ENCODE data around the gene HMGN4.

The HMGN4 gene

DNA sequence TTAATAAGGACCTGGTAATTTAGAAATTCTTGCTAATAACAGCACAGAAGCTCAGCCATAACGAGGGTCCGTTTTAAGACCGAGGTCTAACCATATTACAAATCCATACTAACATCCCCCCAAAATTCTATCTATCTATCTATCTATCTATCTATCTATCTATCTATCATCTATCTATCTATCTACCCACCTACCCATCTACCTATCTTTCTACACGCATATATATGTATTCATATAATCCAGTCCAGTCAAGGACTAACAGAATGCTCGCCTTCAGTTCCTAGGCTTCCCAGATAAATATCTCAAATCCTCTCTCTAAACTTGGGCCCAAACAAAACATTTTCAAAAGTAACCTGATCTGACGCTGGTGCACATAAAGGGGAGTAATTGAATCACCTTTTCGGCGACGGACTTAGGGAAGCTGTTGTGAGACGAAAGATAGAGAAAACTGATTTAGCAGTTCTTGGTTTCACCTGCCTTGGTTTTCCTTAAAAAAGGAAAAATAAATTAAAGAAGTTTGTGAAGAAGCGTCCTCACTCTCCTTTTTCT is 14.5 kb downstream of the HMGN4 start:
- no peak for DNase-seq

DNA sequence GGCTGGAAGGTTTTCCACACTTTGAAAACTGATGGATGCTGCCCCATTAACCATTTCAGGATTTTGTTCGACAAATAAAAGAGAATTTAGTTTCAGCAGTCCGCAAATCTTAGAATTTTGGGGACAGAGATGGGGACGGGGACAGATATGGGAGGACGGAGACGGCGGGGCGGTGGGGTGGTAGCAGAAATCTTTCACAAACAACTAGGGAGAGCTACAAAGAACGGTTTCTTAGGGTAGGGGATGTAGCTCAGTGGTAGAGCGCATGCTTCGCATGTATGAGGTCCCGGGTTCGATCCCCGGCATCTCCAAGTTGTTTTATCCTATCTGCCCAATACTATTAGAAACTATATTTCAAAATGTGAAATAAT is 15.1 kb downstream of the HMGN4 start:
- peak; percentile 68 for DNase-seq

DNA sequence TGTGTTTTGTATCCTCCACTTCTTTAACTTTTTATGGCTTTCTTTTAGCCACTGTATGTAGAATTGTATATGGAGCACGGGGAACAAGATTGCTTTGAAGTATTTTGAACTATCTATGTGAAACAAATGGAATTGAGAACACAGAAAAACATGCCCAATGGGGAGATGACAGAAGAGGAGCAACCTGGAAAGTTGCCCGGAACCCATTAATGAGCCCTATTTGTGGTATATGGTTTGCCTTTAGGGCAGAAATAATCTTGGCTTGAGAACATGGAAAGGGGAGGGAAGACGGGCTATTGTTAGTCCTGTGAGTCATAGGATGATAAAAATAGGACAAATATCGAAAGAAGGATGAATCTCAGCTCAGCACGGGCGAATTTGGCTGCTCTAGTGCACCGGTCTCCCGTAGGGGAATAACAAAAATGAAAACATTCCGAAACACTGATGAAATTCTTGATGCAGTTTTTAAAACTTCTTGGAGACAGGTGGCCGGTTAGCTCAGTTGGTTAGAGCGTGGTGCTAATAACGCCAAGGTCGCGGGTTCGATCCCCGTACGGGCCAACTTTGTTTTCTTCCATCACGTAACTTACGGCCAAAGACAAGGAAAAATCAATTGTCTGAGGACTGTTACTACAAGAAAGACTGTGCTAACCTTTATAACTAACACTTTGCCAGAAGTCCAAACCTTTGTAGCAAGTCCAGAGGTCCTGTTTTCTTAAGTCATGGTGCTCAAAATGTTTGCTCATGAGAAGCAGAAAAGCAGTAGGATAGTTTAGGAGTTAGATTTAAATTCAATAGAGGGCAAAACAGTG is 15.7 kb downstream of the HMGN4 start:
- peak; percentile 72 for DNase-seq

DNA sequence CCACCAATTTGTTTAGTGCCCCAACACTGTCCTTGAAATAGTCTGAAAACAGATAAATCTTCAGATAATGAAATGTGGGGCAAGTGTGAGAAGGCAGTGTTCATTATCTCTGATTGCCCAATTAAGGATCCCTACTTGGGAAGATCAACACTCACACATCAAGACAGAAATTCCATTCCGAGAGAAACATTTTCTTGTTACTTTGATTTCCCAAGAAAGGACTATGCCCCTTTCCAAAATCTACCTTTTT is 16.2 kb downstream of the HMGN4 start:
- DNase-seq, result no peak

DNA sequence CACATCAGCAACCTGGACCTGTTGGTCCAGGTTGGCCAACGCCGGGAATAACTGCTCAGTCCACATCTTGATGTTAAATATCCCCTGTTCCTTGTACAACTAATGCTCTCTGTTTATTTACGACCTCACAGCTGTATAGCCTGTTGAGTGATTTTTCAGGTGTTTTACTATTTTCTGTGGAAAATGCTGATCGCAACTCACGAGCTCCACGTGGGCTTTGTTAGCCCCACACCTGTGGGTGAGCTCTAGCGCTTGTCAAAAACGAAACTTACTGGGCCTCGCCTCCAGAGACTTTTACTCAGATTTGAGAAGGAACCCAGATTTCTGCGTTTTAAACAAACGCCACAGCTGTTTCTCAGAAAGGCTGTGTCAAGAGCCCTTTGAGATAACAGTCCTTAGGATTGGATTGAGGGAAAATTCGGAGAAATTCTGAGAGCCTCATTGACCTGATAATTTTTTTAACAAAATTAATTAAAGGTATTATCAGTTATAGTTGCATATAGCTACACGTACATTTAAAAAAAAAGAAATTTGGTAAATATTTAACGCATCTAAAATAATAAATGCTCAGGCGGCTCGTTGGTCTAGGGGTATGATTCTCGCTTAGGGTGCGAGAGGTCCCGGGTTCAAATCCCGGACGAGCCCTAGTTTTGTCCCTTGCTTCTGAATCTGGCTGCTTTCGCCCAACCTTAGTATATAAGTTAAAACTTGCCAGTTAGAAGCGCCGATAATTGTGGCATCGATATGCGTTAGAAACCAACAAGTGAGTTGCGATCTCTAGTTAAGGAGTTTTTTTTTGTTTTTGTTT is 16.7 kb downstream of the HMGN4 start:
- peak; percentile 39 for DNase-seq

DNA sequence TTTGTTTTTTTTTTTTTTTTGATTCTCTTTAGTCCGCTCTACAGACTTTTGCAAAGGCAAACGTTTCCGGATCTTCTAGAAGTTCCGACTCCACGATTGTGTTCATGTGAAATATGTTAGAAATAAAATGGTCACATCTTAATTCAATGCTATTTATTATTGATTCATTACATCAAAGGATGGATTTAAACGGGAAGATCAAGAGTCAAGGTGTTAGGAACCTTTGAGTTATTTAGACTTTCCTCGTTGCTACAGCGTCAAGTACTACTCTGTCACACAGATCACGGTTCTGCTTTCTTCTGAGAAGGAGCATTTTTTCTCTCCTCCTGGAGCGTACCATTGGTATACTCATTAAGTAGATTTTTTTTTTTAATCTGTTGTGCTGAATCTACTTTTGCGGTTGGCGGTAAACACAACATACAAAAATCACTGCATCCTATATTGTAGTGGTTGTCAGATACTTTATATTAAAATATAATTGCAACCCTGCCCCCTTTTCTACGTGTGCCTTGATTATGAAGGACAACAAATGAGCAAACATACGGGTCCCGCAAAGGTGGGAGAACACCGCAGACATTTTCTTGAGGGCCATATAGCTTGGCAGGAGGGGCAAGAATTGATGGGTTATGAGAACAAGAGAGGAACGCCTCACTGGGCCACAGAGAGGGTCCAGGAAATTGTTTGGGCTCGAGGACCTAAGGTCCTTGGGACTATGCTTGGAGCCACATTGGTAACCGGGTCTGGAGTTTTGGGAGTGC is 17.5 kb downstream of the HMGN4 start:
- DNase-seq, result no peak

DNA sequence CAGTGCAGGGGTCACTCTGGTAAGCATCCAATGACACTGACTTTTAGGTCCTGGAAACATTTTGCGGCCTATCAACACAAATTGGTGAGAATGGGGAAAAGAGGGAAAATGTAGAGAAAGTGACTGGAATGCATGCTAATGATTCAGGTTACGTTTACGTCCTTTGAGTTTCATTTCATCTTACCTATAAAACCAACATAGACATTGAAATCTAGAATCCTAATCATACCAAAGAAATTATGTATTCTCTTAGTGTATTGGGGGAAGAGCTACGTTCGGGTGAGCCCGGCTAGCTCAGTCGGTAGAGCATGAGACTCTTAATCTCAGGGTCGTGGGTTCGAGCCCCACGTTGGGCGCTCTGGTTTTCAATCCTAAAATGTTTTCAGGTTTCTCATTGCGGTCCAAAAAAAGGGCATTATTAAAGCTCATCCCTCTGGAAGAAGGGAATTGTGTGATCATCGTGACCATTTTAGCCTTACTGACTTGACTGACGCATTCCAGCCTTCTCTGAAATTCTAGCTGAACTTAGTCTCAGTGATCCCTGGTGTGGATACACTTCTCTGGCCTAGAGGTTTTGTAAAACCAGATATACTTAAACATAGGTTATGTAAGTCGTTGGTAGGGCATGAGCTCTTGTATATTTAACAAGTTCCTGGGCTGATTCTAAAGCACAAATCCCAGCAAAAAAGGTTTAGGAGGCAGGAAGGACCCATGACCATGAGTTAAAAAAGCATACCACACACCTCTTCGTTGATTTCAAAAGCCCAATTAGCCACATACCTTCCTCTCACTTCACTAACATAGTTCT is 18.3 kb downstream of the HMGN4 start:
- no peak for DNase-seq

DNA sequence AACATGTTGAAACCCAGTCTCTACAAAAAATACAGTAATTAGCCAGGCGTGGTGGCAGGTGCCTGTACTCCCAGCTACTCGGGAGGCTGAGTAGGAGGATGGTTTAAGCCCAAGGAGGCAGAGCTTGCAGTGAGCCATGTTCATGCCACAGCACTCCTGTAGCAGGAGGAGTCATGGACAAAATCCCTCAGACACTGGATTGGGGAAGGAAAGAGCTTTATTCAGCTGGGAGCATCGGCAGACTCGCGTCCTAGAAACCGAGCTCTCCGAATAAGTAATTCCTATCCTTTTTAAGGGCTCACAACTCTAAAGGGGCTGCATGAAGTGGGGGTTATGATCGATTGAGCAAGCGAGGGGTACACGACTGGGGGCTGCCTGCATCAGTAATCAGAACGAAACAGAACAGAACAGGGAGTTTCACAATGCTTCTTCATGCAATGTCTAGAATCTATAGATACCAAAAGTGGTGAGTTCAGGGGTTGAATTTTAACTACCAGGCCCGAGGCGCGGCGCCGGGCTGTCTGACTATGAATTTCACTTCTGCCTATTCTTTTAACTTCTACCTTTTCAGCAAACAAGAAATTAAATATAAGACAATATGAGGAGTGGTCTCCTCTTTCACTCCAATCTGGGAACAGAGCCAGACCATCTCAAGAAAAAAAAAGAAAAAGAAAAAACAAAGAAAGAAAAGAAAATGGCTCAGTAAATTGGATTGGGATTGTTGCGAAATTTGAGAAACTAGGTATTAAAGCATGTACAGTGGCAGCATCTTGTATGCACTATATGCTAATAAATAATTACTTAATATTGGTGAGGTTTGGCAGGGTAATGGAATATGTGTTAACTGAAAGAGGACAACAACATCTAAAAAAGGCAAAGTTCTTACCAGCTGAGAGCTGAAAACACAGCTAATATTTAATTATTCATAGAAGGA is 23.6 kb downstream of the HMGN4 start:
- DNase-seq, result no peak

DNA sequence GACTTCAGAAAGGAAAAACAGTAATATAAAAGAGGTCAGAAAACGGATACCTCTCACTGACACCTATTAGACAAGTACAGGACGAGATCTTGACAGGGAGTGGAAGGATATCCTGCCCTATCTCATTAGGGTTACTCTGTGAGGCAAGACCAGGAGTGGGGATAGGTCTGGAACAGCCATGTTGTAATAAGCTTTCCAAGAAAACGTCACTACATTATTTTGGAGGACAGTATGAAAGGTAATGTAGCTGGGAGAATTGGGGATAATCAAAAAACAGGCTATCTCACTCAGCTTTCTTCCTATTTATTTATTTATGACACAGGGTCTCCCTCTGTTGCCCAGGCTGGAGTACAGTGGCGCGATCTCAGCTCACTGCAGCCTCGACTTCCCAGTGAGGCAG is 25.3 kb downstream of the HMGN4 start:
- DNase-seq, result no peak

DNA sequence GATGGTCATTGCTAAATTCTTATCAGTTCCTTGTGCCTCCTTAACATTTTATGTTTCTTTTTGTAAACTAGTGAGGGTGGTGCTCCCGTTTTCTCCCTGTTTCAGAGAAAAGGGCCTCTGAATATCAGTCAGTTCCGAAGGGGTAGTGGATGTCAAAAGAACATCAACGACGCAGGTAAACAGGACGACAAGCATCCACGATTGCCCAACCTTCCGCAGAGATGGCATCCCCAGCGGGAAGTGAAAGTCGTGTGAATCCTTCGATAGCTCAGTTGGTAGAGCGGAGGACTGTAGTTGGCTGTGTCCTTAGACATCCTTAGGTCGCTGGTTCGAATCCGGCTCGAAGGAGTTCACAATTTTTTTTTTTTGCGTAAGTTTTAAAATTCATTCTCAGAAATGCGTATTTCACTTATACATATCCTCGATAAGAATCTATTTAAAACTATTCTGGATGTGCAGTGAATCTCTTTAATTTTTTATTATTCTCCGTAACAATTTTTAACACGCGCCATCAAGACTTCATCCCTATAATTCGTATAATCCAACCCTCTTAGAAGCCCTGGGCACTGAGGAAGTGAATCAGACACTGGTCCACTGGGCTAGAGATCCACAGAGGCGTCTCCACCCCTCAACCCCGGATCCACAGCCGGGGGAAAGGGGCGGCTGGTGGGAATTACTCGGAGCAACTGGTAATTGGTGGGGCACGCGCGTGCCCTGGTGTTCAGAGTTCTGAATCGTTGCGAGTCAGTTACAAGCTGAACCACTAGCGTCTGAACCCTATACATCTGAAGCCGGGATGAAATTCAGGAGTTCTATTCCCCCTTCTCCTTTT is 30.7 kb downstream of the HMGN4 start:
- DNase-seq, result peak; percentile 98

DNA sequence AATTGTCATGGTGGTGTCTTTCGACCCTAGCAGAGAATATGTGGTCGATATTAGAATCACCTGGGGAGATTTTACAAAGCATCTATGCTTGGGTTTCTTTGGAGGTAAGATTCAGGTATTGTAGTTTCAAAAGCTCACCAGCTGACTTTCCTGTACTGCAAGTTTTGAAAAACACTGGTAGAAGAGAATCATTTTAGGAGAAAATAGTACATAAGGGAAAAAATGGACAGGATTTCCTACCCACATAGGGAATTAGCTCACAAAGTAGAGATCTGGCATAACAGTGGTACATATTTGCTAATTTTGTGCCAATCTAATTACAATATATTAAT is 31.2 kb downstream of the HMGN4 start:
- DNase-seq, result no peak

DNA sequence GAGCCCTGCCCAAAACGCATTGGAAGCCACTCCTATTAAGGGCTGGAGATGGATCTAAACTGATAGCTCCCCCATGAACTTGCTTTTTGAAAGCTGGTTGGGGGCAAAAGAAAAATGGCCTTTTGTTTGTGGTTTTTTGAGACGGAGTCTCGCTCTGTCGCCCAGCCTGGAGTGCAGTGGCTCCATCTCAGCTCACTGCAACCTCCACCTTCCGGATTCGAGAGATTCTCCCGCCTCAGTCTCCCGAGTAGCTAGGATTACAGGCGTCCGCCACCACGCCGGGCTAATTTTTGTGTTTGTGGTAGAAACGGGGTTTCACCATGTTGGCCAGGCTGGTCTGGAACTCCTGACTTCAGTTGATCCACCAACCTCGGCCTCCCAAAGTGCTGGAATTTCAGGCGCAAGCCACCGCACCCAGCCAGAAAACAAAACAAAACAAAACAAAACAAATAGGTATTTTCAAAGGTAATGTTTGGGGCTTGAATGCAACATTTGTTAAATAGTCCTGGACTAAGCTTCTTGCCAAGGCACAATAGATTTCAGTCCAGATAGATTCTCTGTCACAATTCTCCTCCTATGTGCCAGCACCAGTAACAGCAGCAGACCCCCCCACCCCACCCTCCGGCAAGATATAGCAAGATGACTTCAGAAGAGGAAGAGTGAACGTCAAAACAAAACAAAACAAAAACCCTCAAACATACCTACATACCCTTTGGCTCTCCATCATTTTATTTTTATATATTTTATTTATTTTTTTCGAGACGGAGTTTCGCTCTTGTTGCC is 32.1 kb downstream of the HMGN4 start:
- DNase-seq, result no peak

DNA sequence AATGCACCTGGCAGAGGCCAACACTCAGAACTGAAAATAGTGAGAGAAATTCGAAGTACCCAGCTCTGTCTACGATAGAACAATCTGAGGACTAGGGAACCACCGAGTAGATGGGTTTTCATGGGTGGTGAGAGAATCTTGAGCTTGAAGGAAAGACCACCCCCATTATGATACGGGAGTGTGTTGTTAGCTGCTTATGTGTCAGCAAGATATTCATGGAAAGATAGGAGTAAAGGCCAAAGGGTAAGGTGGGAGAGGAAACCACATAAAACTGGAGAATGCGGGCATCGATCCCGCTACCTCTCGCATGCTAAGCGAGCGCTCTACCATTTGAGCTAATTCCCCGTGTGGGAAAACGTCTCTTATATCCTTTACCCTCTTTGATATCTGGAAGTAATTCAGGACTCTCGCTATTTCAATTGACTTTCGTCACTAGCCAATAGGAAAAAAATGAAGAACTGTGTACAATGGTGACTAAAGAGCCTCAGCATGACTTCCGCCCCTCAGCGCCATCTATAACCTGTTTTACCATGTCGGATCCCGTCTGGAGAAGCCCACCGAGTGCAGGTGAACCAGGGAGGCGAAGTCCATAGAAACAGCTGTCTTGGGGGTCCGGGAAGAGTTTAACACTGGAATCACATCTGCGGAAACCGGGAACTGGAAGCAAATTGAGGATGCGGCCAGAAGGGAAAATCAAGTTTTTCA is 33.6 kb downstream of the HMGN4 start:
- no peak for DNase-seq

DNA sequence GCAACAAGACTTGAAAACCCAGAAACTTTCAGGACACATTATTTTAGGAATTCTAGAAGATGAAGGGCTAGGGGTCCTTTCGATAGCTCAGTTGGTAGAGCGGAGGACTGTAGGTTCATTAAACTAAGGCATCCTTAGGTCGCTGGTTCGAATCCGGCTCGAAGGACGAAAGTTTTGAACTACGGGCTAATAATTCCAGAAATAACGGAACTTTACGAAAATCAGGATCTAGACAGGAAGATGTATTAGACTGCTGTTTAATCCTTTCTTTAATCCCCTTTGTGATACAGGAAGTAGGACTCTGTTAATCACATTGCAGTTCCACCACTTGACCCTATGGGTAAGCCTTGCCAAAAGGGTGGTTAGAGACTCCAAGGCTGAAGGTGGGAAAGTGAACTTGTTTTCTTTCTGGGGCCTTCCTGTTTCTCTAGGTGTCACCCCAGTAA is 37.4 kb downstream of the HMGN4 start:
- DNase-seq, result no peak

DNA sequence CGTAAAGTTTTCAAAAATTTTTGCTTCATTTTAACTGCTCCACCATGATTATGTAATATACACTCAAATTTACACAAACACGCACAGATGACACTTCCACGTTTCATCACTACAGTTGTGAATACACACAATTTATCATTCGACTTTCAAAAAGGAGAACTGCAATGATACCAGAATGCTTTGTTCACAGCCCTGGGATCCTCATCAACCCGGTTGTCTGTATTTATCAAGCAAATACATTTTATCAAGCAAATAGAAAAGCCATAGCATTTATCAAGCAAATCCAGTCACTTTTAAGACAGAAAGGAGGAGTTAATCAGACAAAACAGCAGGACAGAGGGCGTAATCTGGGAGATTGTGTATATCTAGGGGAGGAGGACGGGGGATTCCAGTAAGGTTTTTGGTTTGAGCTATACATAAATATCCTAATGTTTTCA is 38.3 kb downstream of the HMGN4 start:
- DNase-seq, result no peak

DNA sequence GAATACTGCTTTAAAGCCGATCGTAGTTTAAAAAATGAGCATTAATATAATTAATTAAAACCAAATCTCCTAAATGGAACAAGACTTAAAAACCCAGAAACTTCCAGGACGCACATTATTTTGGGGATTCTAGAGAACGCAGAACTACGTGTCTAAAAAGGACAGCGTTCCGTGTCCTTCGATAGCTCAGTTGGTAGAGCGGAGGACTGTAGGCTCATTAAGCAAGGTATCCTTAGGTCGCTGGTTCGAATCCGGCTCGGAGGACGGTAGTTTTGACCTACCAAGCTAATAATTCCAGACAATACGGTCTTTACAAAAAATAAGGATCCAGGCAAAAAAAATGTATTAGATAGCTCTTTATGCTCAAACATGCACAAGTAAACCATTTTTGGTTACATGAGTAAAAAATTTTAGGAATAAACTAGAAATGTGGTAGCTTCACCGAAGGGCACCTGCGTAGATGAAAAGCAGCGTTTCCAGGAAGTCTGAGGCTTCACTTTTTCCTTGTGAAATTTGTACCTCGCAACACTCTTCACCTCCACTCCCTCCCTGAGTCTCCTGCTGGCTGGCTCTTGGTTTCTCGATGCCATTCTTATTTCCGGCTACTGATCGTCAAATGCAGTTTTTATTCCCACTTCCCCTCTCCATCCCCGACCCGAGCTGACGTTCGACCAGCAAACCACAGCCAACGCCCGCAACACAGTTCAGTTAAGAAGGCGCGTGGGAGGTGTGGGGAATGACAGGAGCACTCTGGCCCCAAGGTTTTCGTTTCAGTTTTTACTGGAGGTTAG is 39.0 kb downstream of the HMGN4 start:
- DNase-seq, result no peak

DNA sequence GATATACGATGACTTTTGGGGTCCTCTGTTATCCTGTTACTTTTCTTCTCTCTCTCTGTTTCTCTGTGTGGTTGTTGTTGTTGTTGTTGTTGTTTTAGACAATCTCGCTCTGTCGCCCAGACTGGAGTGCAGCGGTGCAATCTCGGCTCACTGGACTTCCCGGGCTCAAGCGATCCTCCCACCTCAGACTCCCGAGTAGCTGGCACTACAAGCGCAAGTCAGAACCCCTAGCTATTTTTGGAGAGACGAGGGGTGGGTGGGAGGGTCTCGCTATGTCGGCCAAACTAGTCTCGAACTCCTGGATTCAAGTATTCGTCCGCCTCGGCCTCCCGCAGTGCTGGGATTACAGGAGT is 39.5 kb downstream of the HMGN4 start:
- DNase-seq, result no peak

DNA sequence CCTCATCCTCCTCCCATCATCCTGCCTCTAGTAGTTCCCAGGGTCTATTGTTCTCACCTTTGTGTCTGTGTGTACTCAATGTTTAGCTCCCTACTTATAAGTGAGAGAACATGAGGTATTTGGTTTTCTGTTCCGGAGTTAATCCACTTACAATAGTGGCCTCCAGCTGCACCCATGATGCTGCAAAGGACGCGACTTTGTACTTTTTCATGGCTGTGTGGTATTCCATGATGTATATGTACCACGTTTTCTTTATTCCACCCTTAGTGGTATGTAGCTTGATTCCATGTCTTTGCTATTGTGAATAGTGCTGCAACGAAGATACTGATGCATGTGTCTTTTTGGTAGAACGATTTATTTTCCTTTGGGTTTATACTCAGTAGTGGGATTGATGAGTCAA is 40.1 kb downstream of the HMGN4 start:
- DNase-seq, result no peak

Measured in activated CD4-positive, alpha-beta T cell treated with anti-CD3 and anti-CD28 coated beads for 1 hour (primary cell).